ENCODE results near the gene HACD2.

HACD2 gene

GRCh38 chr3:123459862-123460261 is 125.0 kb downstream of the HACD2 start:
- no peak for TF ChIP-seq ZBTB7A (IDR thresholded peaks at IDR 0.05; ENCODE audit: low read depth)
- no peak for TF ChIP-seq USF1 (IDR thresholded peaks at IDR 0.05)
- no peak for TF ChIP-seq TAF1 (IDR thresholded peaks at IDR 0.05; ENCODE audit: low read depth)
- TF ChIP-seq CEBPB (IDR thresholded peaks at IDR 0.05): no peak
- TF ChIP-seq NFIC (IDR thresholded peaks at IDR 0.05): no peak
- no peak for TF ChIP-seq YY1 (IDR thresholded peaks at IDR 0.05; ENCODE audit: low read depth)
- no peak for TF ChIP-seq CREB1 (IDR thresholded peaks at IDR 0.05; ENCODE audit: low read depth)
- no peak for TF ChIP-seq TEAD4 (IDR thresholded peaks at IDR 0.05)
- no peak for TF ChIP-seq RAD21 (IDR thresholded peaks at IDR 0.05; ENCODE audit: low read depth)
- no peak for TF ChIP-seq FOXM1 (IDR thresholded peaks at IDR 0.05; ENCODE audit: borderline replicate concordance, low read depth)
- TF ChIP-seq MAX (IDR thresholded peaks at IDR 0.05): no peak
- no peak for TF ChIP-seq REST (IDR thresholded peaks at IDR 0.05; ENCODE audit: low read depth)
- TF ChIP-seq TCF12 (IDR thresholded peaks at IDR 0.05; ENCODE audit: low read depth): no peak
- TF ChIP-seq EGR1 (IDR thresholded peaks at IDR 0.05): no peak
- TF ChIP-seq EP300 (IDR thresholded peaks at IDR 0.05; ENCODE audit: borderline replicate concordance): no peak

GRCh38 chr3:123458255-123458654 is 126.6 kb downstream of the HACD2 start:
- TF ChIP-seq MAX (IDR thresholded peaks at IDR 0.05) (no peak), TEAD4 (IDR thresholded peaks at IDR 0.05) (no peak), CEBPB (IDR thresholded peaks at IDR 0.05) (no peak), USF1 (IDR thresholded peaks at IDR 0.05) (no peak), EGR1 (IDR thresholded peaks at IDR 0.05) (no peak)

- no peak for TF ChIP-seq USF1 (IDR thresholded peaks at IDR 0.05)
- TF ChIP-seq ZBTB7A (IDR thresholded peaks at IDR 0.05; ENCODE audit: low read depth): no peak
Observed at GRCh38 chr3:123457841-123458240, 127.0 kb downstream of the HACD2 start.

GRCh38 chr3:123453675-123454074 is 131.2 kb downstream of the HACD2 start:
- no peak for TF ChIP-seq CREB1 (IDR thresholded peaks at IDR 0.05; ENCODE audit: low read depth)
- TF ChIP-seq RAD21 (IDR thresholded peaks at IDR 0.05; ENCODE audit: low read depth): no peak
- no peak for TF ChIP-seq YY1 (IDR thresholded peaks at IDR 0.05; ENCODE audit: low read depth)
- TF ChIP-seq ZBTB7A (IDR thresholded peaks at IDR 0.05; ENCODE audit: low read depth): no peak
- no peak for TF ChIP-seq EGR1 (IDR thresholded peaks at IDR 0.05)
- no peak for TF ChIP-seq FOXM1 (IDR thresholded peaks at IDR 0.05; ENCODE audit: borderline replicate concordance, low read depth)
- no peak for TF ChIP-seq TAF1 (IDR thresholded peaks at IDR 0.05; ENCODE audit: low read depth)
- no peak for TF ChIP-seq REST (IDR thresholded peaks at IDR 0.05; ENCODE audit: low read depth)
- no peak for TF ChIP-seq USF1 (IDR thresholded peaks at IDR 0.05)
- no peak for TF ChIP-seq NFIC (IDR thresholded peaks at IDR 0.05)
- TF ChIP-seq TCF12 (IDR thresholded peaks at IDR 0.05; ENCODE audit: low read depth): no peak
- TF ChIP-seq EP300 (IDR thresholded peaks at IDR 0.05; ENCODE audit: borderline replicate concordance): no peak
- TF ChIP-seq CEBPB (IDR thresholded peaks at IDR 0.05): no peak

GRCh38 chr3:123451186-123451585 is 133.7 kb downstream of the HACD2 start:
- TF ChIP-seq YY1 (IDR thresholded peaks at IDR 0.05; ENCODE audit: low read depth) (no peak), CEBPB (IDR thresholded peaks at IDR 0.05) (no peak), RAD21 (IDR thresholded peaks at IDR 0.05; ENCODE audit: low read depth) (no peak), USF1 (IDR thresholded peaks at IDR 0.05) (no peak), CREB1 (IDR thresholded peaks at IDR 0.05; ENCODE audit: low read depth) (no peak), REST (IDR thresholded peaks at IDR 0.05; ENCODE audit: low read depth) (no peak), EGR1 (IDR thresholded peaks at IDR 0.05) (no peak)

Data from Ishikawa (cell line).